ENCODE data around the gene DENND4A.
A peak's percentile ranks its signal among the peaks of the same experiment; 100 is the strongest.

DENND4A gene

DNA sequence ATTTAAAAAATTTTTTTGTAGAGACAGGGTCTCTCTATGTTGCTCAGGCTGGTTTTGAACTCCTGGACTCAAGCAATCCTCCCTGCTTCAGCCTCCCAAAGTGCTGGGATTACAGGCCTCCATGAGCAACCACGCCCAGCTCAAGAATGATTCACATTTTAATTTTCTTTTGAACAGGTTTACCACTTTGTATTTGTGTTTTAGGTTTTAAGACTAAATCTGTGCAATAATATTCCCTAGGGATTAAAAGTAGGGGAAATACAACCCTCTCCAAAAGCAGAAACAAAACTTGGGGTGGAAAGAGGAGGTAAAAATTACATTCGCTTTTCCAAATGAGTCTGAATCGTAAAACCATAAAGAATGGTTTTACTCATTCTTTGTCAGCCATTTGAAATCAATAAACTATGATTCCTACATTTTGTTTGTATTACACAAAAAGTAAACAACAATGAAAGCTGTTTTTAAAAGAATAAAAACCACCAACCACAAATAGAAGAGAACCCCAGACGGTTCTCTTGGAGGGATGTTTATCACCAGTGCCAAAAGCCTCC, 132.5 kb downstream of the DENND4A start:
- DNase-seq: no peak

DNA sequence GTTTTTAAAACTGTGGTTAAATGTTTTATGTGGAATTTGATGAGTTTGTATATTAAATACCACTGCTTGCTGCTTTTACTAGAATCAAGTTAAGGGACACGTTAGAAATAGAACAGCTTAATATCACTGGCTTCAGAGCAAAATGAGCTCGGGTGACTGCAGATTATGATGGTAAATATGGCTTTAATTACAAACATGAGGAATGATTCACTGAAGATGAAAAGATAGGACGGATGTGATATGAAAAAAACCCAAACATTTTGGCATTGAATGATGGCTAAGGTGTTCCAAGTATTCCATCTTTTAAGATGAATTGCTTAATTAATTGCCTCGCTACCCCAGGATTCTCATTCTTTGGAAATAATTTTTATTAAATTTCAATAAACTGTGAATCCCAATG, 136.6 kb downstream of the DENND4A start:
- no peak for DNase-seq

DNA sequence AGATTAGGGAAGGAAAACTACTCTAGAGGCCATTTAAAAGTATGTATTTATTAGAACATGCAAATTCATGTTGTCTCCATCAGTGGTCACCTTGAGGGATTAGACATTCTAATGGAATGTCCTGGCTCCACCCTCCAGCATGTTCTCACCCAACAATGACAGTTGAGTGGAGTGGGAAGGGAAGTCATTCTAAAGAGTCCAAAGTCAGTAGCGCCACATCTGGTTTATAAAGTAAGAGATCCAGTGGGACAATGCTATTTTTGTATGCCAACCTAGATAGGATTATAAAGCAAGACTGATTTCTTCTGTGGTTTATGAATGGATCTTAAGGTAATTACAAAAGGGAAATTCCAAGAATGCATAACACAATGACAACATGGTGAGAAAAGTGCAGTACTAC, 137.1 kb downstream of the DENND4A start:
- DNase-seq: no peak

DNA sequence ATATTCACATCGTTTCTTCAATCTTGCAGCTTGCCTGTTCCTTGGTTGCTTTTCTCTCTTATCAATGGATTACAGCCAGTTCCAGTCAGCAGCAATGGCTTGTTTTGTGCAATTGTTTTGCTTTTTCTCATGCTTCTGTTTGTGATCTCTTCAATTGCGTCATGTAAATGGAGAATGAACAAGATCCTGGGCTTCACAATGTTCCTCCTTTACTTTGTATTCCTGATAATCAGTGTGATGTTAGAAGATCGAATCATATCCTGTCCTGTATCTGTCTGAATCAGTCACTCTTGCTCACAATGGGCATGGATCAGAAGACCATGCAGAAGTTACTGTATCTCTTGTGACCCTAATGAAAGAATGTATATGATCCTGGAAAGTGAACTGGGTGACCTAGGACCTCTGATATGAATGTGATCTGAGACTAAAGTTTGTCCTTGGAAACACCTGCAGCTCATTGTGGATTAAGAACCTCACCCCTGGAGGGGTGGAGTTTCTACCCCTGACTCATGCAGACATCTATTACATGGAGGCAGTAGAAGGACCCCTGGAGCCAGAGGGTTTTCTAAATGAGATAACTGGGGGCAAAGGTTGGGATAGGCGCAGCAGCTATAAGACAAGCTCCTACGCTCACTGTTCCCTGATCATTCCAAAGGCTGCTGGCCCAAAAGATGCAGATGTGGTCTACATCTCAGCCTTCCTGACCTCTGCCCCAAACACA, 138.1 kb downstream of the DENND4A start:
- no peak for DNase-seq

DNA sequence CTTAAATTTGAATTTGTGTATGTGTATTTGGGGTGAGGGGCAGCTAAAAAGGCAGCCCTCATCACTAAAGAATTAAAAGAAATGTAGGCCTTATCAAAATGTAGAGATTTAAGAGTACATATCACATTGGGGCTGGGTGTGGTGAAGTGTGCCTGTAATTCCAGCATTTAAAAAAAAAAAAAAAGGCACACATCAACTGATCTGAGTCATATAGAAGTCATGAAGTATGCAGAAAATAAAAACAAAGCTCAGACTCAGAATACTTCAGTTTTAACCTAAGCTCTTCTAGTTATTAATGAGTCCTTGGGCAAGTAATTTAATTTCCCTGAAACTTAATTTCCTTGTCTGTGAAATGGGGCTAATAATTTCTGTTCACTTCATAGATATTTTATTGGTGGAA, 138.8 kb downstream of the DENND4A start:
- no peak for DNase-seq

DNA sequence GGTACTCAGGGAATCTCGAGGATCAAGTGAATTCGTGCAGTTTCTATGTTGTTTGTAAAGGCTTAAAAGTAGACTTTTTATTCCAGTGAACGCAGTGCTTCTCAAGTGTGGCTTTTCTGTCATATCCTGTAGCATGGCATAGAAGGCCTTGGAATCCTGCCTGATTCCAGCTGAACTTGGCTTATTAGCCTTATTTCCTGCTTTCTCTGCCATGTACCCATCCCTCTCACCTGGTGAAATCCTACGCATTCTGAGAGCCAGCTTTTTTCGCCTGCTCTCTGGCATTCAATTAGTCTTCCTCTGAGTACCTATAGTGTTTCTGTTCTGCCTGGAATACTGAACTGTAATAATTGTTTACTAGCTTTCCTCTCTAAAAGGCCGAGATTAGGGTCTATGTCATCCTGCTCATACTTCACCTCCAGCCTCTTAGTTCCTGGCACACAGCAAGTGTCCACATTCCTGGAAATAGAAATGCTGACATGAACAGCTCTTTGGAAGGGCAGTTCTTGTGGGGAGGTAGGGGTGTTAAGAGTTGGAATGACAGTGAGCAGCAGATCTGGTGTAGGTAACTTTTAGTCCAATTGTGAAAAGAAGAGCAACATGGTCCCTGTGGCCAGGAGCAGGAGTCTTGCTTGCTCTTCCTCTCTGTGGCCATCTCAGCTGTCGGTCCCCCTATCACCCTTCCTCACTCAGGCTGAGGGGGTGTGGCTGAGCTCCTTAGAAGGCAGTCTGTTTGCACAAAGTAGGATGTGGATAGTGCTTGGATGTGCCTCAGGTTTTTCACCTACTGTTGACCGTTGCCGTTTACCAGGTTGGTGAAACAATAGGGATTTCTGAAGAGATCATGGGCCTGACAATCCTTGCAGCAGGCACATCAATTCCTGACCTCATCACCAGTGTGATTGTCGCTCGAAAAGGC, 140.0 kb downstream of the DENND4A start:
- DNase-seq: no peak

DNA sequence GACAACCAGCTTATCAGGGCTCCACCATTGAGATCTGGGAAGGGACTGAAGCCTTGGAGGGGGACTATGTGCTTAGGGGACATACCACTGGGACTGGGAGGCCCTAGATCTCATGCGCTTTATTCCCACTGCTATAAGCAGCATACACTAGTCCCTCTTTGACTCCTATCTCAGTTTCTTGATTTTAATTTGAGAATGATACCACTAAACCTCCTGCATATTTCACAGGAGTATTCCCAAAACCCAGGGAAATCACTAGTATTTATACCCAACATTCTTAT, 141.1 kb downstream of the DENND4A start:
- no peak for DNase-seq

DNA sequence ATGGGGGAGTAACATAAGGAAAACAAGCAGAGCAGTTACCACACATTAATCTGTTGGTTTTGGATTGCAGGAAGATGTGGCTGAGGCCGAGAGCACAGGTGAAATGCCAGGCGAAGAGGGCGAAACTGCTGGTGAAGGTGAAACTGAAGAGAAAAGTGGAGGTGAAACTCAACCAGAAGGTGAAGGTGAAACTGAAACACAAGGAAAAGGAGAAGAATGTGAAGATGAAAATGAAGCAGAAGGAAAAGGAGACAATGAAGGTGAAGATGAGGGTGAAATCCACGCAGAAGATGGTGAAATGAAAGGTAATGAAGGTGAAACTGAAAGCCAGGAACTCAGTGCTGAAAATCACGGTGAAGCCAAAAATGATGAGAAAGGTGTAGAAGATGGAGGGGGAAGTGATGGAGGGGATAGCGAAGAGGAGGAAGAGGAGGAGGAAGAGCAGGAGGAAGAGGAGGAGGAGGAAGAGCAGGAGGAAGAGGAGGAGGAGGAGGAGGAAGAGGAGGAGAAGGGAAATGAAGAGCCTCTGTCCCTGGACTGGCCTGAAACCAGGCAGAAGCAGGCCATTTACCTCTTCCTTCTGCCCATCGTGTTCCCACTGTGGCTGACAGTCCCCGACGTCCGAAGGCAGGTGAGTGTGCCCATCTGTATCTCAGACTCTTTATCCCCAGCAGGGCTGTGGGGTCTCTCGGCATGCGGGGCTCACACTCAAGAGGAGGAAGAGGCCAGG, 141.6 kb downstream of the DENND4A start:
- no peak for DNase-seq

DNA sequence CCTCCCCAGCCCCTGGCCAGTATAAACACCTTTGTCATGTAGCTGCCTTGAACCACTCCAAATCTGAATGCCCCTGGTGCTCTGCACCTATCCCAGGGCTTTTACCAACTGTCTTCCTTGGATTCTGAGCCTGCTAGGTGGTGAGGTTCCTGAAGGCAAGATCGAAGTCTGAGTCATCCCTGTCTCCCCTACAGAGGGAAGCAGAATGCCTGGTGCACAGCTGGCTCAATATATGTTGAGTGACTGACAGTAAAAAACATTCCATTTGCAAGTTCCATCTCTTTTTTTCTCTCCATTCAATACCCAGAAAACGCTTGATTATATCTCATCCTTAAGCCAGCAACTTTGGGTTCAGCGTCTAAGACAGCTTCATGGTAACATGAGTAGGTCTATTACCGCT, 145.6 kb downstream of the DENND4A start:
- DNase-seq: no peak

DNA sequence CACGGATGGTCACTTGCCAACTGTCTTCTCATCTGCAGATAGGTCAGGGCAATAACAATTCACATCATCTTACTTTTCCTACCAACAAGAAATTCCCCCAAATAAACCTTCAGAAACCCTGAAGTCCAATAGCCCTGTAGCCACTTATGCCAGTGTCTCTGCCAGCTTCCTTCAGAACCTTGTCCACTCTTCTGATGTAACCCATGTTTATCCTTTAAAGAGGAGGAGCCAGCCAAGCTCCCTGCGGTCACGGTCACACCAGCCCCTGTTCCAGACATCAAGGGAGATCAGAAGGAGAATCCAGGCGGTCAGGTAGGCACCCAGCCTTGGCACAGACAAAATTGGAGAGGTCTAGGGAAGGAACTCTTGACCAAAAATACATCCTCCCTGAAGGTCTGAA, 146.7 kb downstream of the DENND4A start:
- DNase-seq: no peak

DNA sequence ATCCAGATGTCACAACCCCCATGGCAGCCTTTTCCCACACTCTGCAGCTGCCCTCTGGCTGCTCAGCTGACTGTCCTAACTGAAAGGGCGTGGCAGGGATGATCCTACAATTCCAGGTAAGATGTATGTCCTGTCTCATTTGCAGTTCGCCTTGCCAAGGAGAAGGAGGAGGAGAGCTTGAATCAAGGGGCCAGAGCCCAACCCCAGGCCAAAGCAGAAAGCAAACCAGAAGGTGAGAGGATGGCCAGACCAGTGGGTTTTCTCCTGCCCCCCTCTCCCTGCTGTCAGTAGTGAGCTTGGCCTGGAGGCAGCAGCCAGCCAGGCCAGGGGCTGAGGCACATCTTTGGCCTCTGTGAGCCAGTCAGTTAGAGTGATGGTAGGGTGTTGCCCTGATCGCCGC, 147.8 kb downstream of the DENND4A start:
- no peak for DNase-seq

DNA sequence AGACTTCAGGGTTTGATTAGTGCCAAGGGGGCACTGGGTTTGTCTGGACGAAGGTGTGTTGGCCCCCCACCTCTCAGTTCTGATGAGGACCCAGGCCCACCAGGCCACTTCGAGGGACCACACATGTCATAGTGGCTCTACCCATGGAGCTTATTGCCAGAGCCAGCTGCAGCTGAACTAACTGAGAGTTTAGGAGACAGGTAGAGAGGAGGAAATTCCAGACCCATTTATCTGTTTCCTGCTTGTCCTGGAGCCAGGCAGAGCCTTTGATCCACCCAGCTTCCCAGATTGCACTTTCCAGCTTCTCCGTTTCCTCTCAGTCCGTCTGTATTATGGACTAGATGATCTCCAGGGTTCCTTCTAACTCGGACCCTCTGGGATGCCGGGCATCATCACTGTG, 149.5 kb downstream of the DENND4A start:
- no peak for DNase-seq

DNA sequence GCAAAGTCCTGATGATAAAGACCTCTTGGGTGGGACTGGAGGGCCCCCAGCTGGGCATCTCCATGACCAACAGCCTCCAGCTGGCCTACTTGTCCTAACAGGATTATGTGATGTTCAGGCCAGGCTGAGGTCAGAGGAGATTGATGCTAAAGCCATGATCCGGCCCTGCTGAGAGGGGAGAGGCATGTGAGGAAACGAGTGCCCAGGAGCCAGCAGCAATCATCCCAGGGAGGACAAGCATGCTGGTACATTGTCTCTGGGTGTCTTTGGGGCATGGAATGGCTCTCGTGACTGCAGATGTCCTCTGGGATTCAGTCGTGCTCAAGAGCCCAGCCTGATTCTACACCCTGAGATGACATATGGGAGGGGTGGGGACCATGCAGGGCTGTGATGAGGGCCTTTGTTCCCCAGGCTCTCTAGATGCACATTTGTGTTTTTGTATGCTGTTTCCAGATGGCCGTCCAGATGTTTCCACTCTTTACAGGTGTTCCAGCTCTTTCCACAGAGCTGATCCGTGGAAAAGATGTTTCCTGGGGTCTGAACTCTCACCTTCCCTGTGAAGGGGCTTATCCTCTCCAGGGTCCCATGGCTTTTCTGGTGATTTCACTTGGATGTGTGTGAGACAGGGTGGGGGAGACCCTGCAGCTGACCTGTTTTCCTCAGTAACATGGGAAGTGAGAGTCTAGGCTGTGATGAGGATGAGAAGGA, 150.2 kb downstream of the DENND4A start:
- no peak for DNase-seq

DNA sequence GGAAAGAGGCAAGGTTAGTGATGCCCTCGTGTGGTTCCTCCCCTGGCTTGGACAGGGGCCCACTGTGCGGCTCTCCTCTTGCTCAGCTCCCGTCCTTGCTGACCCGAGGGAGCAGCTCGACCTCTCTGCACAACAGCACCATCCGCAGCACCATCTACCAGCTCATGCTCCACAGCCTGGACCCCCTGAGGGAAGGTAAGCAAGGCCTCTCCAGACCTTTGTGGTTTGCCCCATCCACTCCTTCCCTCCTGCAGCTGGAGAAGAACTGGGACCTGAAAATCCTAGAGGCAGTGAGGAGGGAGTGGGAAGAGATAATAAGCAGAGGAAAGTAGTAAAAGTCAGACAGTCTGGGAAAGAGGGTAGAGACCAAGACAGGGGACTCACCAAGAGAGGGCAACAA, 152.6 kb downstream of the DENND4A start:
- no peak for DNase-seq

DNA sequence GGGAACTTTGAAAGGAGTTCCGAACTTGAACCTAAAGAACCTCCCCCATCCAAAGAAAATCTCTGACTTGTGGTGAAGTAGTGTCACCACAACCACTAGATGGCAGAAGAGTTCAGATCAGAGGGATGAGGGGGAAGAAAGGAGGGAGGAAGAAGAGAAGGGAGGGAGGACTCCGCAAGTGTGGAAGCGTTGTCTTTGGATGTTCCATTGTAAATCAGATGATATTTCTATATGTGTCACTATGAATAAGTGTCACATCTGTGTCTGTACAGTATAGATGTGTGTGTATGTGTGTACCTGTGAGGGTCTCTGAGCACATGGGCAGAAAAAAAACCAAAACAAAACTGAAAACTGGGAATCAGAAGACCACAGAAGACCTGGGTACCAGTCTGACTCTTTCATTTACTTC, 153.4 kb downstream of the DENND4A start:
- peak; percentile 63 for DNase-seq

DNA sequence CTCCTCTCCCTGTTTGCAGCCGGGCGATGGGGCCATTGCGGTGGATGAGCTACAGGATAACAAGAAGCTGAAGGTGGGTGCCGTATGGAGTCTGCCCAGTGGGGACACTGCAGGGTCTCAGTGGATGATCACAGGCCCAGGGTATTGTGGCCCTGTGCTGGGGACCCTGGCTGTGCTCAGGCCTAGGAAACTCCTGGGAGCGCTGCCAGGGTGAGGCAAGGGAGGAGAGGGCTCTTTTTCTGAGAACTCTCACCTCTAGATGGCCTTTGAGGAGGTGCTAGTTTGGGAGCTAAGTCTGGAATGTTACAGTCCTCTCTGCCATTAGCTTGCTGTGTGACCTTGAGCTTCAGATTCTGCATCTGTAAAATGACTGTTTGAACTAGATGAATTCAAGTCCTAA, 154.0 kb downstream of the DENND4A start:
- no peak for DNase-seq

DNA sequence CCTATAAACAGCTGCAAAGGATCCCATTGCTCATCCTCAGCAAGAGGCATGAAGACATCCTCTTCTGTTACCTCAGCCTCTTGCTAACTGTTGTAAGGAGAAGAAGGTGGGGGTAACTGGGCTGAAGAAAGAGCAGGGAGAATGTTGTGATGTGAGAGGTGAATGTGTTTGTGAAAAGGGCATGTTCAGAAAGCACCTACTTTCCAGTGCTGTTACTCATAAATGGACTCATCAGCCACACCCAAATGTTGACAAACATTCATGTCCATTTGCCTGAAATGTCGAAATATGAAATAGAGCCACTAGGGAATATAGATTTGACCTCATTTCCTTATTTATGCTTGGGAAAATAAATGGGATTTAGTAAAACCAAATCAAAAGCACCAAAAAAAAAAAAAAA, 157.7 kb downstream of the DENND4A start:
- DNase-seq: no peak

DNA sequence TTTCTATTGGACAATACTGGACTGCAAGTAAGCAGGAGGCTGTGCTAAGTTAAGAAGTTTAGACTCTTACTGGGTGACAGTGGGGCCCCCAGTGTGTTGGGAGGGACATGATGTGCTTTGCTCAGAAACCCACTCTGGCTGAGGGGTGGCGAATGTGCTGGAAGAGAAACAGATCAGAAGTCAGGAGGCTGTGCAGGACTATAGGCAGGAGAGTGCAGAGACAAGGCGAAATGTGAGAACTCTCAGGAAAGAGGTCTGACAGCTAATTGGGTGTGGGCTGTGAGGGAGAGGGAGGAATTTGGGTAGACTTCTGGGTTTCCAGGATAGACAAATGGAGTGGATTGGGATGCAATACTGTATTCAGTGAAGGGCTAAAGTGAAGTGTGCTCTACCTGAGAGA, 158.3 kb downstream of the DENND4A start:
- no peak for DNase-seq

DNA sequence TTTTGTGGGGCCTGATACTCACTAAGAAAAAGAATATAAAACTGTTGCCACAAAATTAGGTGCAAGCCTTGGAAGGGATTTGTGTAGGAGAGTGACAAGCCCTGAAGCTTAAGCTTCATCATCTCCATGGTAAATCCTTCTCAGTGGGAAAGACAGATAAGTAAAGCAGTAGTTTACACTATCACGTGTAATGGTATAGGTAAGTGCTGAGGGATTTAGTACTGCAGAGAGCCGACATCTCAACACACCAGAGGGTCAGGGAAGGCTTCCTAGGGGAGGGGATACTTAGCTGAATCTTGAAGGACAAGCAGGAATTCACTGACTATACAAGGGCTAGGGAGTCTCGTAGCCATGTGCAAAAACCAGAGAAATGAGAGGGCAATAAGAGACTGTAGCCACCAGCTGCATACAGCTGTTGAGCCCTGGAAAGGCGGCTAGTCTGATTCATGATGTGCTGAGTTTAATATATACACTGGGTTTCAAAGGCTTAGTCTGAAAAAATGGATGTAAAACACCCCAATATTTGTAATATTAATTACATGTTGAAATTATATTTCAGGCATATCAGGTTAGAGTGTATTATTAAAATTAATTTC, 159.2 kb downstream of the DENND4A start:
- DNase-seq: no peak

DNA sequence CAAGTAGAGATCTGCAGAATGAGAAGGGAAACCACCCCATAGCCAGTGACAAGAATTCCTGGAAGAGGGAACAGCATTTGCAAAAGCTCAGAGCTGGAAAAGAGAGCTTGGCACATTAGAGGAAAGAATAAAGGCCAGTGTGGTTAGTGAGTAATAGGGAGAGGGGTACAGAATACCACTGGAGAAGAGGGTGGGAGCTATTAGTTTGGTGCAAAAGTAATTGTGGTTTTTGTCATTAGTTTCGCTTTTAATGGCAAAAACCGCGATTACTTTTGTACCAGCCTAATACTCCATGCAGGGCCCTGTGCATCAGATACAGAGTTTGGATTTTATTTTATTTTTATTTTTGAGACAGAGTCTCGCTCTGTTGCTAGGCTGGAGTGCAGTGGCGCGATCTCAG, 160.6 kb downstream of the DENND4A start:
- no peak for DNase-seq

DNA sequence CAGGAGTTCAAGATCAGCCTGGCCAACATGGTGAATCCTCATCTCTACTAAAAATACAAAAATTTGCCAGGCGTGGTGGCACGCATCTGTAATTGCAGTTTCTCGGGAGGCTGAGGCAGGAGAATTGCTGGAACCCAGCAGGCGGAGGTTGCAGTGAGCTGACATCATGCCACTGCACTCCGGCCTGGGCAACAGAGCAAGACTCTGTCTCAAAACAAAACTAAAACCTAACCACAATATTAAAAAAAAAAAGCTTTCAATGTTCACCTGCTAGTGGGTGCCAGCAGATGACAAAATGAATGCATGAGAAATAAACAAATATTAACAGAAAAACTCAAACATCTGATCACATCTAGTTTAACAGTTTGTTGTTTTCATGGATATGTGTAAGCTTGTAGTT, 161.3 kb downstream of the DENND4A start:
- no peak for DNase-seq

DNA sequence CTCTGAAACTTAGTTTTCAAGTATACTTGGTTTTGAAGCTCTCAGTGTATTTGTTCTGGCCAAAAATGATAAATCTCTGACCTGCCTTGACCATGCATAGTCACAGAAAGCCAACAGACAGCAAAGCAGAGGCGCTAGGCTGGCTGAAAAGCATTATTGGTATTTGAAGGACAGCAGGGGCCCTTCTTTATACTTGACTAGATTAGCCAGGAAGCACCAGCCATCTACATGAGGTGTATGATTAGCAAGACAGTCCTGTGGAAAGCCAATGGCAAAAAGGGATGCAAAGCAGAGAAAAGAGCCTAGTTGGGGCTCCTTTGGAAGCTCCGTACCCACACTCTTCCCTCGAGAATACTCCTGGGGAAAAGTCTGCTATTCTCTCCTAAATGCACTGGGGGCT, 162.5 kb downstream of the DENND4A start:
- DNase-seq: no peak

DNA sequence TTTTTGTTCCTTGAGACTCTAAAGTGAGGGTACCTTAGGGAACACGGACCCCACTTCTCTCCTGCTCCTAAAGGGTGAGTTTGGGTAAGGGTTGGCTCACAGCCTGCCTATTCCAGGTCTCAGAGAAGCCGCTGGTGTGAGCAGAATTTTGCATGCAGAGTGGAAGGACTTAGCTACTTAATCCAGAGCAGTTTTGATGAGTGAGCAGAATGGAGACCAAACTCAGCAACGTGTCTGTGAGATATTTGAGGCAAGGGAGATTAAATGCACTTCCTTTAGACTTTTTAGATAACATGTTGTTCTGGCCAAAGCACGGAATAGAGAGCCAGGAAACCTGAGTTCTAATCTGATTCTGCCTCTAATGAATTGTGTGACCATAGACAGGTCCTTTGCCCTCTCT, 165.2 kb downstream of the DENND4A start:
- no peak for DNase-seq
